ENCODE results near the gene JADE3. TPM values are rescaled to one million over a fixed set of nuclear protein-coding genes. Genes with fewer than 3 reads are reported as not detected.

Gene JADE3
- total and polyA plus RNA-seq, 2 experiments from 2014 or later, result 6.0 to 8.6 TPM

DNA sequence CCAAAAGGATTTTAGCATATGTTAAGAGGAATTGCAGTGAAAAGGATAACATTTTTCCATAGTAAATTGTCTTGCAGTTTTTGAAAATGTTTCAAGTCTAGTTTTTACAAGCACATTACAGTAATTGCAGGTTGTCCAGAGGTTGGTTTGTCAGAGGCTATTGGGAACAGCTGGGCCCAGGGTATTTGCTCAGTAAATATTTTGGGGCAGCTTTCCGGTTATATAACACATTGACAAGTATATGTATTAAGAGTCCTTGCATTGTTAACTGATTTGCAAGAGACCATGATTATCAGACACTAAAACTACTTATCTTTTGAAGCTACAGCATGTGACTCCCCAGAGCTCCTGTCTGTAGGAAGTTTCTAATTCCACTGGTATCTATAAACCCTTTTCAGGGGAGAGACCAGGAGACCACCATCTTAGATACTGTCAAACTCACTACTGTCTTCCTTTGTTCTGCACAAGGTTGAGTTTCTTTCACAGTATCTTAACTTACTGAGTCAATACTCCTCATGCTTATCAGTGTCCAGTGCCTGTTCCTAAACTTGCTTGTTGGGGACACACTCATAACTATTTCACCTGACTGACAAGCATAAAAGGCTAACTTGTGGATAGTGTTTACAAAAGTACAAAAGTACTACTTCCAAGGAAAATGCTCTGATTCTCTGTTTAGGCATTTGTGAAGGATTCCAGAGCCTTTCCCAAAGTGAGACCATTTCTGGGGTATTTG lies 147.1 kb downstream of the JADE3 start:
- H3K9me3 ChIP-seq (ENCODE audit: low read depth), result no peaks in the 10 kb centered on the region
- H3K27ac ChIP-seq, result peak overlapping the region; percentile 70
- no peak for DNase-seq (ENCODE audit: low read depth in 1 of 2, low spot score in 1 of 2)
- TF ChIP-seq CTCF (IDR thresholded peaks at IDR 0.05; ENCODE audit: low read depth, low read length), result no peak
- H3K36me3 ChIP-seq, result no peaks in the 10 kb centered on the region
- peaks cover 12% of the 10 kb centered on the region for H3K4me1 ChIP-seq (ENCODE audit: low read depth)
- no peaks in the 10 kb centered on the region for H3K27me3 ChIP-seq
- no peak overlapping the region for H3K4me3 ChIP-seq

- H3K36me3 ChIP-seq, result no peaks in the 10 kb centered on the region
- no peak overlapping the region for H3K4me3 ChIP-seq
- DNase-seq (ENCODE audit: low read depth in 1 of 2, low spot score in 1 of 2), result no peak
- peaks cover 12% of the 10 kb centered on the region for H3K4me1 ChIP-seq (ENCODE audit: low read depth)
- H3K27ac ChIP-seq, result no peak overlapping the region
- H3K9me3 ChIP-seq (ENCODE audit: low read depth), result no peaks in the 10 kb centered on the region
- H3K27me3 ChIP-seq, result no peaks in the 10 kb centered on the region
- TF ChIP-seq CTCF (IDR thresholded peaks at IDR 0.05; ENCODE audit: low read depth, low read length), result no peak
These were observed 148.5 kb downstream of the JADE3 start for GRCh38 chrX:47060708-47061107.

DNA sequence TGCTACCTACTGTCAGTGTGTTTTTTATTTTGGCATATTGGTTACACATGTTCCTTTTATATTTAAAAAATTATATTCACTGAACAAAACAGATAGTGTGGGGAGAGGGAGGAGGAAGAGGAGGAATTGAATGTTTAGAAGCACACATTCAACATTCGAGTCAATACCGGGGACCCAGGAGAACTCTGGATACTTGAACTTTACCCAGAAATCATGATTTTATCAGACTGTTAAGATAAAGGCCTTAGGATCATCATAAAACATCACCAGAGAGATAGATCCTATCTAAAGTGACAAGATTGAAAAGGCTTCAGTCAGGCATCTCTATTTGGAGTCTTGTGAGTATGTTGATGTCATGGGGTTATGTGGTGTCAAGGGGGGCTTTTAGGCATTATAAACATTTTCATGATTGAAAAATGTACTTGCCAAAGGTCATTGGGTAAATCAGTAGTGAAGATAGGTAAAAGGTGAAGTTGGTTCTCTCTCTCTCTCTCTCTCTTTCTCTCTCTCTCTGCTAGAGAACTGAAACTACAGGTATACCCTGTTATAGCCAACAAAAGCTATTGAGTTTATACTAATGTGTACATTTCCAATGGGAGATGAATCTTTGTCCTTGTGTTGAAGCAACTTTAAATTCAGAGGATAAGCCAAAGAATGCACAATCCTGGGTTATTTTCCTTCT lies 149.2 kb downstream of the JADE3 start:
- no peak for TF ChIP-seq CTCF (IDR thresholded peaks at IDR 0.05; ENCODE audit: low read depth, low read length)
- Histone ChIP-seq H3K27ac (no peak overlapping the region), H3K36me3 (no peaks in the 10 kb centered on the region), H3K27me3 (no peaks in the 10 kb centered on the region), H3K4me3 (no peak overlapping the region), H3K9me3 (ENCODE audit: low read depth) (no peaks in the 10 kb centered on the region), H3K4me1 (ENCODE audit: low read depth) (peaks cover 12% of the 10 kb centered on the region)
- no peak for DNase-seq (ENCODE audit: low read depth in 1 of 2, low spot score in 1 of 2)

DNA sequence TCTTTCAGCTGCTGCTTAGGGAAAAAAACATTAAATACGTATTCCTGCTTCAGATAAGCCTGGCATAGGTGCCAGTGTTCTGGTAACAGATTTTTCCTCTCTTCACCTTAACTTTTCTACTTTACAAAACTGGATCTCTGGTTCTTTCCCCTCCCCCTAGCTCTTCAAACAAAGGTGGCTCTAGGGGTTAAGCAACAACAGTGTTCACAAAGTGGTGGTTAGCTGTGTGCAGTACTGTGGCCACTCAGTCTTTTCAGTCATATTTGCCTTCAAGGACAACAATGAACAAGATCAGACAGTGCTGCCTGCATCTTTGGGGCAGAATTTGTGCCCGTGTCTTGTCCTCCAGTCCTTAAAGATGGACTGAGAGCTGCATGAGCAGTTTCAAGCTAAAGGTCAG lies 151.0 kb downstream of the JADE3 start:
- H3K4me3 ChIP-seq, result no peak overlapping the region
- no peaks in the 10 kb centered on the region for H3K9me3 ChIP-seq (ENCODE audit: low read depth)
- DNase-seq (ENCODE audit: low read depth in 1 of 2, low spot score in 1 of 2), result no peak
- H3K27me3 ChIP-seq, result no peaks in the 10 kb centered on the region
- H3K36me3 ChIP-seq, result no peaks in the 10 kb centered on the region
- TF ChIP-seq CTCF (IDR thresholded peaks at IDR 0.05; ENCODE audit: low read depth, low read length), result no peak
- H3K27ac ChIP-seq, result no peak overlapping the region
- H3K4me1 ChIP-seq (ENCODE audit: low read depth), result peaks cover 12% of the 10 kb centered on the region

- H3K27ac ChIP-seq, result no peak overlapping the region
- H3K9me3 ChIP-seq (ENCODE audit: low read depth), result no peaks in the 10 kb centered on the region
- H3K4me1 ChIP-seq (ENCODE audit: low read depth), result no peaks in the 10 kb centered on the region
- no peaks in the 10 kb centered on the region for H3K27me3 ChIP-seq
- H3K36me3 ChIP-seq, result no peaks in the 10 kb centered on the region
- H3K4me3 ChIP-seq, result no peak overlapping the region
- DNase-seq (ENCODE audit: low read depth in 1 of 2, low spot score in 1 of 2), result no peak
- no peak for TF ChIP-seq CTCF (IDR thresholded peaks at IDR 0.05; ENCODE audit: low read depth, low read length)
These were observed 156.0 kb downstream of the JADE3 start for GRCh38 chrX:47068214-47068613.
